HG02870 (cell line): ENCODE results near the gene MYOZ1.
"Not testable (repeated sequence)": the region's sequence is repeated elsewhere in the genome, so short reads cannot be mapped to it uniquely, and the experiment has no call there.

Source experiments
- ATAC-seq: cut with Tn5 transposase; IDR thresholded peaks from one replicate; pipeline ENCODE4 v1.9.1; 2021; ENCODE audit warnings: mild to moderate bottlenecking, moderate library complexity; ENCODE audit not compliant: unreplicated experiment

The MYOZ1 gene

GRCh38 chr10:73647875-73648651 lies 6.8 kb upstream of the MYOZ1 start:
- no peak for ATAC-seq

- ATAC-seq: no peak
Observed at GRCh38 chr10:73647211-73647874, 6.1 kb upstream of the MYOZ1 start.

GRCh38 chr10:73646598-73647041 lies 5.3 kb upstream of the MYOZ1 start:
- ATAC-seq: no peak

- ATAC-seq: no peak
Observed at GRCh38 chr10:73645251-73645650, 4.0 kb upstream of the MYOZ1 start.

- ATAC-seq: no peak
Observed at GRCh38 chr10:73644767-73645166, 3.5 kb upstream of the MYOZ1 start.

- peak; percentile 48 for ATAC-seq
Observed at GRCh38 chr10:73644015-73644743, 2.9 kb upstream of the MYOZ1 start.

- no peak for ATAC-seq
Observed at GRCh38 chr10:73643362-73643761, 2.1 kb upstream of the MYOZ1 start.

- ATAC-seq: no peak
Observed at GRCh38 chr10:73639286-73639685, 2.0 kb downstream of the MYOZ1 start.

- ATAC-seq: no peak
Observed at GRCh38 chr10:73635781-73636180, 5.5 kb downstream of the MYOZ1 start.

- ATAC-seq: no peak
Observed at GRCh38 chr10:73634421-73634820, 6.9 kb downstream of the MYOZ1 start.

- no peak for ATAC-seq
Observed at GRCh38 chr10:73629165-73629564, 12.1 kb downstream of the MYOZ1 start.

GRCh38 chr10:73628405-73628804 lies 12.9 kb downstream of the MYOZ1 start:
- ATAC-seq: no peak

GRCh38 chr10:73627300-73627699 lies 14.0 kb downstream of the MYOZ1 start:
- no peak for ATAC-seq

- peak; percentile 96 for ATAC-seq
Observed at GRCh38 chr10:73625884-73626752, 15.2 kb downstream of the MYOZ1 start.

GRCh38 chr10:73625004-73625883 lies 16.0 kb downstream of the MYOZ1 start:
- peak; percentile 34 for ATAC-seq

GRCh38 chr10:73623056-73623455 lies 18.2 kb downstream of the MYOZ1 start:
- no peak for ATAC-seq

- ATAC-seq: not testable (repeated sequence)
Observed at GRCh38 chr10:73620974-73621373, 20.3 kb downstream of the MYOZ1 start.

GRCh38 chr10:73617143-73617542 lies 24.1 kb downstream of the MYOZ1 start:
- ATAC-seq: not testable (repeated sequence)

- no peak for ATAC-seq
Observed at GRCh38 chr10:73614720-73615119, 26.6 kb downstream of the MYOZ1 start.

GRCh38 chr10:73609116-73609515 lies 32.2 kb downstream of the MYOZ1 start:
- ATAC-seq: no peak
